GM19372 (cell line): ENCODE results near the gene TSPO.
"Not testable (repeated sequence)": the region's sequence is repeated elsewhere in the genome, so short reads cannot be mapped to it uniquely, and the experiment has no call there.

Experiments used
- ATAC-seq: cut with Tn5 transposase; IDR thresholded peaks from one replicate; pipeline ENCODE4 v1.9.1; 2021; ENCODE audit warnings: mild to moderate bottlenecking, low read depth, moderate library complexity; ENCODE audit not compliant: unreplicated experiment

Gene TSPO

GRCh38 chr22:43151251-43152002 is at the start of gene TSPO:
TSPO (plus strand) TSS chr22:43151559; CDS start chr22:43159239, 7,680 bp downstream.
- ATAC-seq: no peak

DNA sequence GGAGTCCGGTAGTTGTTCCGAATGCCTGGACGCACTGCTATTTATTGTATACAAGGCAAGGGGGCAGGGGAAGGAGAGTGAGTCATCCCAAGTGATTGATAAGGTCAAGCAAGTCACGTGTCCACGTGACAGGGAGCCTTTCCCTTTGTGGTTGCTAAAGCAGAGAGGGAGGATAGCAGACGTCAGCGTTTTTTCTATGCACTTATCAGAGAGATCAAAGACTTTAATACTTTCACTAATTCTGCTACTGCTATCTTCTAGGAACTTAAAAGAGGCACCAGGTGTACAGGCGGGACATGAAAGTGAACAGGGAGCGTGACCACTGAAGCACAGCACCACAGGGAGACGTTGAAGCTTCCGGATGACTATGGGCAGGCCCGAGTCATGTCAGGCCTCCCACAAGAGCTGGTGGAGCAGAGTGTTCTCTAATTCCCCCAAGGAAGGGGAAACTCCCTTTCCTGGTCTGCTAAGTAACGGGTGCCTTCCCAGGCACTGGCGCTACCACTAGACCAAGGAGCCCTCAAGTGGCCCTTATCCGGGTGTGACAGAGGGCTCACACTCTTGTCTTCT is 47.2 kb upstream of the TSPO start:
- ATAC-seq: not testable (repeated sequence)

DNA sequence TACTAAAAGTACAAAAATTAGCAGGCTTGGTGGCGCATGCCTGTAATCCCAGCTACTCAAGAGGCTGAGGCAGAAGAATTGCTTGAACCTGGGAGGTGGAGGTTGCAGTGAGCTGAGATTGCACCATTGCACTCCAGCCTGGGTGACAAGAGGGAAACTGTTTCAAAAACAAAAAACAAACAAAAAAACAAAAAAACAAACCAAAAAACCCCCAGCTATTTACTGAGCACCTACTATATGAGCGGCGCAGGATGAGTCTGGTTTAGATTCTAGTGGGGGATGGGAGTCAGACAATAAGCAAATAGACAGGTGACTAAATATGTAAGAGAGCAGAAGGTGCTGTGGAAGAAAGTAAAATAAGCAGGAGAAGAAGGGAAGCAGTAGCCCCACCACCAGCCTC is 46.4 kb upstream of the TSPO start:
- not testable (repeated sequence) for ATAC-seq

DNA sequence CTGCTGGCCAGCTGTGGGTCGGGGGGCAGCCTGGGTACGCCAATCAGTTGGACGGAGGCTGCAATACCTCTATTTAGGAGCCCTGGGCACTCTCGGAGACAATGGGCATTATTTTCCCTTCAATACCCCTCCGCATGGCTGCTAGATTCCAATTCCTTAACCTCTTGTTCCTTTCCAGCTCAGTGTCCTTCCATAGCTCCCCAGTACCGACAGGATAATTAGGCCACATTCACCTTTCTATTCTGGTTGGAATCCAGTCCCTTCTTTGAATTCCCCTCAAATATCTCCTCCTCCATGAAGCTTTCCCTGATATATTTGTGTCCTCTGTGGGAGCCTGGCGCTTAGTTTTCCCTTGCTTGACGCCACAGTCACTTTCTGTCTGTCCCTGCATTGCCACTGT is 45.1 kb upstream of the TSPO start:
- ATAC-seq: no peak

GRCh38 chr22:43109511-43109910 is 41.8 kb upstream of the TSPO start:
- no peak for ATAC-seq

GRCh38 chr22:43109921-43110443 is 41.4 kb upstream of the TSPO start:
- ATAC-seq: no peak

DNA sequence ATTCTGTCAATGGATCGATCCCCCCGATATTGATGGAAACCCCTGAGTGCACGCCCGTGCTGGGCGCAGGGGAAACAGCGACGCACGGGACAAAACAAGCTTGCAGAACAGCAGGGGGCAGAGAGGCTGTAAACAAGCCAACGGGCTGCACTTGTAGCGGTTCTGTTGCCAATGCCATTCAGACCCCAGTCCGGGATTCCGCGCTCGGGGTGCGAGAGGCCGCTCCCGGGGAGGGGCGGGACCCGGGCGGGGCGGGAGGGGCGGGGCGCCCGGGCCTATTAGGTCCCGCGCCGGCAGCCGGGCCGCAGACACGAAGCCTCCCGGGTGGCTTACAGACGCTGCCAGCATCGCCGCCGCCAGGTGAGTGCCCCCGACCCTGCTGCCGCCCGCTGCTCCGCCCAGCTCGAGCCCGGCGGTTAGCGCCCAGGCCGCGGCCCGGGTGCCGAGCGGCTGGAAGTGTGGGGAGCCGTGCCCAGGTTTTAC is 40.9 kb upstream of the TSPO start, which contains the start of gene BIK:
Gene BIK (plus strand): TSS at position 307 of the 483 bp plus-strand sequence. CDS start 13,273 bp downstream, outside the sequence.
- no peak for ATAC-seq

DNA sequence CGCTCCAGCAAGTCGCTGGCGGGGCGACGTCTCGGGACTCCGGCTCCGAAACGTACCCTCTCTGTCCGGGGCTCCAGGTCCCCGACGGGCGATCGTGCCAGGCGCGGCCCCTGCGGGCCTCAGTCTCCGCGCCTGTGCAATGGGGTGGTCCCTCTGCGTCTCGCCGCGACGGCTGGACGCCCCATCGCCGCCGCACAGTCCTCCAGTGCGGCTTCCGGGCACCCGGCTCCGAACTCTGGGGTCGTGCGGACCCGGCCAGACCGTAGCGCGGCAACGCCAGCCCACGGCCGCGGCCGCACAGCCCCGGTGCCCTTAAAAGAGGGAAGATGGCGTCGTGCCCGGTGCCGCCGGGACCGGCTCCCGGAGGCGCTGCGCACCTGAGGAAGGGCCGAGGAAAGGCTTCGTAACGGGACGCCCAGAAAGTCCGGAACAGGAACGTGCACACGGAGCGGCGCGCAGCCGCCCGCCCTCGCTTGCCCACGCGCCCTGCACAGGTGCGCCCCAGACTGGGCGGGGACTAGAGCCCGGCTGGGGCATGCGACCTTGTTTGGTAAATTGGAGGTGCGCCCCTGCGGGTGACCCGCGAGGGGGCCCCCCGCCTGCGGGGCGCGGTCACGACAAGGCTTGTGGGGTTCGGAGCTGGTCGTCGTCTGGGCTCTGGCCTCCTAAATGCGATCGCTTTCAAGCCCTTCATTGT is 40.3 kb upstream of the TSPO start:
- no peak for ATAC-seq

DNA sequence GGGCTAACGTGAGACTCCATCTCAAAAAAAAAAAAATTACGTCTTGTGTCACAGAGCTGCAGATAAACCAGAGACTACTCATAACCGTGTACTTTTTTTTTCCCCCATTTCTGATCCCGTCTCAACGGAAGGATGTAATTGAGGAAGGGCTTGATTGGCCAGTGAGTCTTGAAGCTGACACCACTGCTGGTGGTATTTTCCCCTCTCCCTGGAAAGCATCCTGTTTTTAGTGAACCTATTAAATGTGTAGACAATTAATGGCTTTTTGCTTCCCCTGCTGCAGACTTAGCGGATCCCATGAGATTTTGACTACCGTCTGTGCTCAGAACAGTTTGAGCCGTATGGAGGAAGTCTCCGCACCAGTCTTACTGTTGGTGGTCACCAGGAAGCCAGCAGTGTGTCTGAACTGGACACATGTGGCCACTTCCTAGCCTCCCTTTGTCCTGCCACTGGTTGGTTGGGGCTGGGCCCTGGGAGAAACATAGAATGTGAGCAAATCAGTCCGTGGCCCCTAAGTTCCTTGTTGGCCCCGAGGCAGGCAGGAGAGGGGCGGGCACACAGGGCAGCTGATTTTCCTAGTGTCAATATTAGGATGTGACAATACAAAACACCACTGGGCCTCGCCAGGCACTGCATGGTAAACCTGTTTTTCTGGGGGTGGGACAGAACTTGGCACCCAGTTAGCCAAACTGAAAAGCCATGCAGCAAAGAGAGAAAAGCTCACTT is 37.7 kb upstream of the TSPO start:
- no peak for ATAC-seq

DNA sequence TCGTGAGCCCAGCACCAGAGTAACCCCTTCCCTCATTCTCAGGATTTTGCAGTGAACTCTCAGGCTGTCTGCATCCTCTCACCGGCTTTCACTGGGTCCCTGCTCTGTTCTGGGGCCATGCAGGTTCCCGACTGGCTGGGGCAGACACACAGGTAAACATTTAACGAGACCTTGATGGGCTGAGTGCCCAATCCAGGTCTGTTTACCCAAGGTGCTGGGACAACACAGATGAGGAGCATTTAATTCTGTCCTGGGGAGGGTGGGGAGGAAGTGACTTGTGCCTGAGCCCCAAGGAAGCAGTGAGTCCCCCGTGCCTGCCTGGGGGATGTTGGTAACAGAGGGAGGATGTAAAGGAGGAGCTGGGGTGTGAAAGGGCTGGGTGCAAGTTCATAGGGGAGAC is 36.4 kb upstream of the TSPO start:
- no peak for ATAC-seq

GRCh38 chr22:43116932-43117331 is 34.4 kb upstream of the TSPO start:
- no peak for ATAC-seq

GRCh38 chr22:43118024-43118849 is 33.1 kb upstream of the TSPO start:
- no peak for ATAC-seq

GRCh38 chr22:43118953-43119458 is 32.4 kb upstream of the TSPO start:
- ATAC-seq: peak; percentile 74

DNA sequence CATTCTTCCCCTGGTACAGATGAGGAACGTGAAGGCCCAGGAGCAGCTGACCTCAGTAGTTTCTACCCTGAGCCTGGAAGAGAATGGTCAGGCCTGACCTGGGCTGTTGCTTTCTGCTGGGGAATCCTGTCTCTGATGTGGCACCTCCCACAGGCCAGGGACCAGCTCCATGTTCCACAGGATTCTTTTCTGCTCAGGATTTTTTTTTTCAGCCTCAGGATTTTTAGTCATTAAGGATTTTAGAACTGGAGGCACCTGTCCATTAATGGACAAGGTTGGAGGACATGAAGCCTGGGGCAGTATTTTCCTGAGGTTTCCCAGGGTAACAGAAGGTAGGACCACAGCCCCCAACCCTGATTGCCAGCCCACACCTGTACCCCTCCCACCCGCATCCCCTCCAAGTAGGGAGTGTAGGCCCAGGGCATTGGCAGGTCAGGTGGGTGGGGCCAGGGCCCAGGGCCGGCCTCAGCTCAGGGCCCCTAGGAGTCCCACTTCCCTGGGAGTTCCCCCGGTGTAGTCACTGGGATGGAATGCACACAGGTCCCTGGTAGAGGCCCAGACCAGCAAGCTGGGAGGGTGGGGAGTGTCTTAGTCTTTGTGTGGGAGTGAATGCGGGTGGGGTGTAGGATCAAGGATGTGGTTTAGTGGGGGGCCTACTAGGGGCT is 24.7 kb upstream of the TSPO start:
- ATAC-seq: no peak

DNA sequence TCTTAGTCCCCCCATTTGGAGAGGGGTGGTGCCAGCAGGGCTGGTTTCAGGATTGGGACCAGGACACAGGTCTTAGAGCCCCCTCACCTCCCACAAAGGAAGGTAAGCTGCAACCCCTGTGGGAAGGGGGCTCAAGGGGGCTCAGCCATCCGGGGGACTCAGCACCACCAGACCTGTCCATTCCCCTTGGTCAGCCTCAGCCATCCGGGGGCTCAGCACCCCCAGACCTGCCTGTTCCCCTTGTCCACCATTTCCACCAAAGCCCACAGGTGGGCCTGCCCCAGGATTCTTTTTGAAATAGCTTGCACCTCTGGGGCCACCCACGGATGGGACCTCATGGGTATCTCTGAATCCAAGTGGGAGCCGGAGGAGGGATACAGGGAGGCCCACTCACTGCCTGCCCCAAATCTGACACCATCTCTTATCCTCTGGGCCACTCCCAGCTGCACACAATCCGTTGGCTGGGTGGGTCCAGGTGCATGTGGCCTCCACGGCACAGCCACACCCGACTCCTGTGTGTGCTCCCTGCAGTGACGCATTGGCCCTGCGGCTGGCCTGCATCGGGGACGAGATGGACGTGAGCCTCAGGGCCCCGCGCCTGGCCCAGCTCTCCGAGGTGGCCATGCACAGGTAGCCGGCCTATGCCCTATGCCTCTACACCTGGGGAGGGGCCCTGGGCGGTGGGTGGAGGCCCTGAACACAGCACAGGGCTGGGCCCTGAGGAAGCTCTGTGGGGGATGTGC is 24.0 kb upstream of the TSPO start:
- no peak for ATAC-seq

DNA sequence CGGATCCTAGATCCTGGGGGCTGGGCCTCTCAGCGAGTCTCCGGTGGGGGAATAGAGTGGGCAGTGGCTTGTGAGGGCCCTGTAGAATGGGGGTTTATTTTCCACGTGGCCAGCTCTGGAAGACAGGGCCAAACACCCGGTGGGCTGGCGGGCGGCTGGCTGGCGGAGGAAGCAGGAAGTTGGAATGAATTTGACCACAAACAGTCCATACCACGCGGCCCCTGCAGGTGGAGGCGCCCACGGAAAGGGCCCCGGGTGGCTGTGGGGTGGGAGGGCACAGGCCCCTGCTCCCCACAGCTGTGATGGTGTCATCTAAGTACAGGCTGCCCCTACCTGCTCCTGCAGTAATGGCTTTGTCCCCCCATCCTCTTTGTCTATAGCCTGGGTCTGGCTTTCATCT is 23.2 kb upstream of the TSPO start:
- no peak for ATAC-seq

DNA sequence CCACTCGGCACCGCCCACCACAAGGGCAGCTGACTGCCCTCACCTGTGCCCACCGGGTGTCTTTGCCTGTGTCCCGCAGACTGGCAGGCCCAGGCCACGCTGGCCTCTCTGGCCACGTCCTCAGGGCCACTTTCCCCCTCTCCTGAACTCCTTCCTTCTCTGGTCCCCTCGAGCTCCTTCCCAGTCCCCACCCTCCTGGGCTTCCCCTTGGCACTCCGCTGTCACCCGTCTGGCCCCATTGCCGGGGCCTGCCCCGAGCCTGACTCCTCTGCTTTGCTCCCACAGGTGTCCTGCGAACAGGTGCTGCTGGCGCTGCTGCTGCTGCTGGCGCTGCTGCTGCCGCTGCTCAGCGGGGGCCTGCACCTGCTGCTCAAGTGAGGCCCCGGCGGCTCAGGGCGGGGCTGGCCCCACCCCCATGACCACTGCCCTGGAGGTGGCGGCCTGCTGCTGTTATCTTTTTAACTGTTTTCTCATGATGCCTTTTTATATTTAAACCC is 22.4 kb upstream of the TSPO start:
- ATAC-seq: no peak
